ENCODE measurements around the gene SMYD2.

The SMYD2 gene

DNA sequence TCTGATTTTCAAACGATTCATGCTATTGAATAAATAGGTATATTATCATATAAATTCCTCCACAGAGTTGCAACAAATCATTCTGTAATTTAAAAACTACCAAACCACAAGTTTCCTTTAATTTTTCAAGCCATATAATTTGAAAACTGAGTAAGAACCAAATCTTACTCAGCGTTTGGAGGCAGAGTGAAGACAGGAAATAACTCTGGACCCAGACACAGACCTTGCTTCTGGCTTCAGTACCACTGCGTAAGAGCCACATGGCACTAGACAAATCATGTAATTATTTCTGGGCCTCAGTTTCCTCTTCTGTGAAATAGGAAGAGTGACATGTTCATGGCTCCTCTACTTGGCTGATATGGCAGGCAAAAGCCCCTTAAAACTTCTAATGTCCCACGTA is 82.4 kb downstream of the SMYD2 start:
- no peak for DNase-seq

- no peak for DNase-seq
These were observed 83.4 kb downstream of the SMYD2 start for GRCh38 chr1:214364386-214364785.

GRCh38 chr1:214364786-214365295 is 83.9 kb downstream of the SMYD2 start:
- DNase-seq: no peak

- no peak for DNase-seq
These were observed 86.9 kb downstream of the SMYD2 start for GRCh38 chr1:214367841-214368240.

DNA sequence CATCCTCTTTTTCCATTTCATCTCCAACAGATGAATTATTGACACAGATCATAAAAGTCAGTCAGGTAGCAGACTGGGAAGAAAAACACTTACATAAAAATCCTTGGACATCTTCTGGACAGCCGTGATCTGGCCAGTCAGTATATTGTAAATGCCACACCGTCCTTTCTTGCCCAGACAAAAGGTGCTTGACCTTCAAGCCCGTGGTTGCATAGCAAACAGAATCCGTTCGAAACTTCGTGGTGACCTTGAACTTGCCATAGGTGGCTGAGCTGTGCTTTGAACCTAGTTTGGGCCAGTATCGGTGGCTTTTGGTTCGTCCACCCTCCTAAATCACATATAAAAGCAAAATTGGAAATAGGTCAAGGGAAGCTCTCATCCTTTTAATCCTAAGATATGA is 88.4 kb downstream of the SMYD2 start:
- DNase-seq: no peak

- DNase-seq: no peak
These were observed 89.7 kb downstream of the SMYD2 start for GRCh38 chr1:214370615-214371014.

GRCh38 chr1:214372092-214372491 is 91.1 kb downstream of the SMYD2 start:
- DNase-seq: no peak

- no peak for DNase-seq
These were observed 96.5 kb downstream of the SMYD2 start for GRCh38 chr1:214377485-214377884.

DNA sequence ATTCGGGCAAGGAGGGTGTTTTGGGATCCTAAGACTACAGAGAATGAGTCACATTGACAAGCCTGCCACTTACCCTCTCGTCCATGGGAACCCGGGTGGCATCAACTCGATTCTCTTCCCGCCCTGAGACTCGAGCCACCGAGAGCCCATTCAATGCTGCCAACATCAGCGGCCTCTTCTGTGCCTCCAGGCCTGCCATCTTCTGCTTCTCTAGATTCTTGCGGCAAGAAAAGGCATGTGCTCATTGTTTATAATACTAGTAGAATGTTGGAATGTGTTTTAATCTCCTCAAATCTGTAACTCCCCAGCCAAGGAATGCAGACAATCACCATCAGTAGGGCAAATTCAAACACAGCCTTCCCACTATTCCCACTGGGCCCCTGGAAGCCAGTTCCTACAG is 96.9 kb downstream of the SMYD2 start:
- no peak for DNase-seq

- DNase-seq: no peak
These were observed 97.5 kb downstream of the SMYD2 start for GRCh38 chr1:214378492-214378891.

- DNase-seq: no peak
These were observed 98.4 kb downstream of the SMYD2 start for GRCh38 chr1:214379236-214379970.

DNA sequence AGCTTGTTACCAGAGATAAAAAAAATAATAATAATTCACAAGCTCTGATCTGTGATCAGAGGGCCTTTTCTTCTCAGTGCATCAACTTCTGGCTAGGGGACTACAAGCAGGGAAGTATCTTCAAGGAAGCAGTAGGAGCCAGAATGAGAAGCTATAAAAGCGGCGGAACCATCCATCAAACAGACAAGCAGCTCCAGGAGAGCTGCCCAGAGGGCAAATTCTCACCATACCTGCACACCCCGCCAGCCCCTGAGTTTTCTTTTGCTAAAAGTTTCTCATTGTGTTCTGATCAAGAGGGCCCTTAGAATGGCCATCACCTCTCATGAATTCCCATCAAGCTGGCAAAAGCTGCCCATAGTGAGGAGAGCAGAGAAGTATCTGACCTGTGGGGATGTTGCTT is 99.4 kb downstream of the SMYD2 start:
- no peak for DNase-seq

- DNase-seq: no peak
These were observed 100.2 kb downstream of the SMYD2 start for GRCh38 chr1:214380986-214381695.

DNA sequence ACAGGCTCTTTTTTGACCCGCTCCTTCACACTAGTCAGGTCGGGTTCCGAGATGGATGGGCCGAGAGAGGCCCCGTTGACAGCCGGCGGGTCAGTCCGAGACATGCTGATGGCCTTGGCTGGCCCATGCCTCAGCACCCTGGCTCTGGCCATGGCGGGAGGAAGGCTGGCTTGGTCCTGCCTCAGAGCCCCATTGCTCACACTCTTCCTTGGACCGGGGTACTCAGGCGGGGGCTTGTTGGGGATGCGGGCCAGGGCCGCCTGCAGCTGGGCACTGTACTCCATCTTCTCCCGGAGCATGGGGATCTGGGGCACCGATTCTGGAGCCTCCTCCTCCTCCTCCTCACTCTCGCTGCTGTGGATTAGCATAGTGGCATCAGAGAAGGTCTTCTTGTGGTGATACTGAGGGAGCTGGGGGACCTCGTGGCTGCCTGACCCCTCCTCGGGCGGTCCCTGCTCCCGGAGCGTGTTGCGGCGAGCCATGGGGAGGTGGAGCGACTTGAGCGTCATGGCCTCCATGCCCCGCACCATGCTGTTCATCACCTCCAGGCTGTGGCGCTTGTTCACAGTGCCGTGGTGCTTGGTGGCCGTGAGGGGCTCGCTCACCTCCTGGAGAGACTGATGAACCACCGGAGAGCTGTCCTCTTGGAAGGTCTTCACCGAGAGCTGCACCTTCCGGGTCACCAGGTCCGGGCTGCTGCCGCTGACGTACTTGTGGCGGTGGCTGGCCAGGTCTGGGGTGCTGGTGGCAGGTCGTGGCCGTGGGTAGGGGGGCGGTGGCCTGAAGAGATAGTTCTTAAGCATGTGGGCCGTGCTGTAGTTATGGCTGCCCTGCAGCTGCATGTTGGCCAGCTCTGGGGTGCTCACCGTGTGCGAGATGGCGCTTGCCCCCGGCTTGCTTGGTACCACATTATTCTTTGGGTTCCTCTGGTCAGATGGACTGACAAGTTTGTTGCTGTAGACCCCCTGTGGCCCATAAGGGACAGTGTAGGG is 102.7 kb downstream of the SMYD2 start:
- DNase-seq: no peak

GRCh38 chr1:214384373-214385079 is 103.6 kb downstream of the SMYD2 start:
- DNase-seq: no peak

DNA sequence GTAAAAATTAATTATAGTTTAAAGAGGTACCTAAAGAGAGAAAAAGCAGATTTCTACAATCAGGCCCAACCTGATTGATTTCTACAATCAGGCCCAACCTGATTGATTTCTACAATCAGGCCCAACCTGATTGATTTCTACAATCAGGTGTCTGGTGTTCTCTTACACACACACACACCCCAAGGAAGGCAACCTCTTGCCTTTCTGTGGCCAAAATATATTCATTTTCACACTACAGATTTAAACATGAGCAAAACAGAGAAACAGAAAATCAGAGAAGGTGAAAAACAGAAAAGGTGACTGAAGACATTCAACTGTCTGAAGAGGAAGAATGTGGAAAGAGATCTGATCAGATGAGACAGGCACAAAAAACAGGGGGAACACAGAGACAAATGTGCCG is 104.5 kb downstream of the SMYD2 start:
- no peak for DNase-seq

- no peak for DNase-seq
These were observed 105.4 kb downstream of the SMYD2 start for GRCh38 chr1:214386333-214386732.

Measured in activated CD4-positive, alpha-beta T cell treated with anti-CD3 and anti-CD28 coated beads for 48 hours (primary cell).